Activated T-cell treated with anti-CD3 and anti-CD28 coated beads, Interleukin-2, amount 50 U/mL, for 4 hours (primary cell): ENCODE measurements around the gene NPIPB9. TPM values are rescaled to one million over a fixed set of nuclear protein-coding genes. Genes with fewer than 3 reads are reported as not detected.
A peak's percentile ranks its signal among the peaks of the same experiment; 100 is the strongest.
"Not testable (repeated sequence)": the region's sequence is repeated elsewhere in the genome, so short reads cannot be mapped to it uniquely, and the experiment has no call there.

ENCODE experiments used
- ATAC-seq, 2 donors: fragments of 200-7000 bp; cut with Tn5 transposase; one replicate each; pipeline ENCODE4 v1.10.0; 2021
- DNase-seq: peaks from one replicate; pipeline ENCODE4 v3.0.0-alpha.2; 2020
- H3K27me3 Mint-ChIP-seq: one replicate; pipeline ENCODE4 v1.8.0; 2021; ENCODE audit warnings: low read depth, mixed read lengths
- H3K36me3 Mint-ChIP-seq: one replicate; pipeline ENCODE4 v1.8.0; 2022; ENCODE audit warnings: mixed read lengths; ENCODE audit not compliant: insufficient read depth
- H3K4me1 Mint-ChIP-seq: one replicate; pipeline ENCODE4 v1.8.0; 2021; ENCODE audit warnings: low read depth, mixed read lengths
- H3K4me3 Mint-ChIP-seq: one replicate; pipeline ENCODE4 v1.8.0; 2021; ENCODE audit warnings: mild to moderate bottlenecking, moderate library complexity, mixed read lengths
- H3K9me3 Mint-ChIP-seq: one replicate; pipeline ENCODE4 v1.8.0; 2021; ENCODE audit warnings: mixed read lengths
- total RNA-seq, 3 donors: library from RNA; stranded (reverse); gene quantifications; one replicate each; pipeline ENCODE4 v1.2.1, GENCODE V29; 2021

The NPIPB9 gene
- total RNA-seq, 3 donors from 2014 or later = 0.66 to 1.8 (median 0.87) TPM

- H3K27me3 Mint-ChIP-seq, H3K4me1 Mint-ChIP-seq, ATAC-seq, H3K9me3 Mint-ChIP-seq, H3K36me3 Mint-ChIP-seq, H3K4me3 Mint-ChIP-seq, DNase-seq: not testable (repeated sequence)
Observed at GRCh38 chr16:28782357-28782756, 30.8 kb downstream of the NPIPB9 start.

GRCh38 chr16:28802235-28803019 lies 50.8 kb downstream of the NPIPB9 start:
- ATAC-seq = peak; percentile 71 to 72
- H3K4me1 Mint-ChIP-seq = not testable (repeated sequence)

GRCh38 chr16:28807445-28808120 lies 56.0 kb downstream of the NPIPB9 start:
- H3K36me3 Mint-ChIP-seq = not testable (repeated sequence)

More at GRCh38 chr16:28802235-28803019, 50.8 kb downstream of the NPIPB9 start:
- not testable (repeated sequence) for H3K36me3 Mint-ChIP-seq, H3K27me3 Mint-ChIP-seq, H3K4me3 Mint-ChIP-seq, H3K9me3 Mint-ChIP-seq
- peak; percentile 66 for DNase-seq

DNA sequence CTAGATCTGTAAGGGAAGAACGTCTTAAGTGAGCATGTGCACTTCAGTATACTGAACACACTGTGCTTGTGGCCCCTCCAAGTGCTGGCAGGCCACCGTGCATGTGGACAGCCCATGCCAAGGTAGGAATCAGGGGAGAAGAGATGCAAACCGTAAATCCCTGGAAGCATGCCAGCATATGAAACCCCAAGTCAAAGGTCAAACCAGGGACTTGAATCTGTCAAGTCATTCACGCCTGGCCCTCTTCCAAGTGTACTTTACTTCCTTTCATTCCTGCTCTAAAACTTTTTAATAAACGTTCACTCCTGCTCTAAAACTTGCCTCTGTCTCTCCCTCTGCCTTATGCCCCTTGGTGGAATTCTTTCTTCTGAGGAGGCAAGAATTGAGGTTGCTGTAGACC lies 68.4 kb downstream of the NPIPB9 start:
- Mint-ChIP-seq H3K27me3 (no peaks in the 10 kb centered on the region), H3K4me3 (no peak overlapping the region), H3K36me3 (peaks cover 6% of the 10 kb centered on the region), H3K4me1 (peaks cover 19% of the 10 kb centered on the region), H3K9me3 (no peaks in the 10 kb centered on the region)
- no peak for ATAC-seq
- DNase-seq = no peak

More at GRCh38 chr16:28807445-28808120, 56.0 kb downstream of the NPIPB9 start:
- DNase-seq, H3K4me1 Mint-ChIP-seq, ATAC-seq, H3K4me3 Mint-ChIP-seq, H3K27me3 Mint-ChIP-seq, H3K9me3 Mint-ChIP-seq: not testable (repeated sequence)

GRCh38 chr16:28820546-28820945 lies 69.0 kb downstream of the NPIPB9 start:
- not testable (repeated sequence) for DNase-seq, H3K9me3 Mint-ChIP-seq, ATAC-seq, H3K27me3 Mint-ChIP-seq
- H3K4me1 Mint-ChIP-seq = peaks cover 25% of the 10 kb centered on the region
- H3K4me3 Mint-ChIP-seq = peak overlapping the region; percentile 85
- peaks cover 11% of the 10 kb centered on the region for H3K36me3 Mint-ChIP-seq

GRCh38 chr16:28821874-28822519 lies 70.4 kb downstream of the NPIPB9 start:
- DNase-seq = no peak
- H3K36me3 Mint-ChIP-seq = peaks cover 26% of the 10 kb centered on the region
- H3K27me3 Mint-ChIP-seq = no peaks in the 10 kb centered on the region
- no peak for ATAC-seq
- H3K4me3 Mint-ChIP-seq = peak overlapping the region; percentile 85
- peaks cover 38% of the 10 kb centered on the region for H3K4me1 Mint-ChIP-seq
- no peaks in the 10 kb centered on the region for H3K9me3 Mint-ChIP-seq

Other genes starting within 250 kb of the NPIPB9 start
- gene IL27, start 245.0 kb upstream of the NPIPB9 start, total RNA-seq = under 1 TPM in 2 of 3 donors, not detected in 1; 0.21 to 0.41 TPM
- gene NUPR1, start 212.8 kb upstream of the NPIPB9 start, total RNA-seq = under 1 TPM; 0.28 to 0.63 (median 0.37) TPM
- gene SGF29, start 197.9 kb upstream of the NPIPB9 start, total RNA-seq = 10 to 100 TPM; 40.3 to 44.5 (median 42.1) TPM
- not detected for gene SULT1A2, start 154.7 kb upstream of the NPIPB9 start, total RNA-seq
- gene SULT1A1, start 141.7 kb upstream of the NPIPB9 start, total RNA-seq = 1 to 10 TPM; 4.8 to 5.5 (median 5.0) TPM
- under 1 TPM in 1 of 3 donors, not detected in 2; 0.26 TPM for gene NPIPB8, start 113.7 kb upstream of the NPIPB9 start, total RNA-seq
- 1,000 to 10,000 TPM; 1,034 to 1,401 (median 1,284) TPM for gene EIF3C, start 40.3 kb upstream of the NPIPB9 start, total RNA-seq
- gene ATXN2L, start 71.2 kb downstream of the NPIPB9 start, total RNA-seq = 100 to 1,000 TPM; 315 to 351 (median 325) TPM
- gene TUFM, start 94.6 kb downstream of the NPIPB9 start, total RNA-seq = 100 to 1,000 TPM; 459 to 515 (median 499) TPM
- gene SH2B1, start 112.1 kb downstream of the NPIPB9 start, total RNA-seq = 10 to 100 TPM; 35.5 to 41.4 (median 41.0) TPM
- 1 to 10 TPM; 1.0 to 1.4 (median 1.4) TPM for gene ATP2A1, start 126.7 kb downstream of the NPIPB9 start, total RNA-seq
- 10 to 100 TPM; 21.9 to 27.1 (median 24.2) TPM for gene RABEP2, start 173.5 kb downstream of the NPIPB9 start, total RNA-seq
- 1 to 10 TPM; 1.1 to 8.5 (median 1.5) TPM for gene CD19, start 180.2 kb downstream of the NPIPB9 start, total RNA-seq
- gene NFATC2IP, start 199.2 kb downstream of the NPIPB9 start, total RNA-seq = 10 to 100 TPM; 63.0 to 66.9 (median 63.6) TPM
- 10 to 100 TPM; 33.5 to 42.7 (median 36.5) TPM for gene SPNS1, start 223.0 kb downstream of the NPIPB9 start, total RNA-seq
- 100 to 1,000 TPM; 241 to 262 (median 259) TPM for gene LAT, start 233.3 kb downstream of the NPIPB9 start, total RNA-seq